ENCODE results near the gene FRMD4A.
A peak's percentile ranks its signal among the peaks of the same experiment; 100 is the strongest.

Gene FRMD4A

DNA sequence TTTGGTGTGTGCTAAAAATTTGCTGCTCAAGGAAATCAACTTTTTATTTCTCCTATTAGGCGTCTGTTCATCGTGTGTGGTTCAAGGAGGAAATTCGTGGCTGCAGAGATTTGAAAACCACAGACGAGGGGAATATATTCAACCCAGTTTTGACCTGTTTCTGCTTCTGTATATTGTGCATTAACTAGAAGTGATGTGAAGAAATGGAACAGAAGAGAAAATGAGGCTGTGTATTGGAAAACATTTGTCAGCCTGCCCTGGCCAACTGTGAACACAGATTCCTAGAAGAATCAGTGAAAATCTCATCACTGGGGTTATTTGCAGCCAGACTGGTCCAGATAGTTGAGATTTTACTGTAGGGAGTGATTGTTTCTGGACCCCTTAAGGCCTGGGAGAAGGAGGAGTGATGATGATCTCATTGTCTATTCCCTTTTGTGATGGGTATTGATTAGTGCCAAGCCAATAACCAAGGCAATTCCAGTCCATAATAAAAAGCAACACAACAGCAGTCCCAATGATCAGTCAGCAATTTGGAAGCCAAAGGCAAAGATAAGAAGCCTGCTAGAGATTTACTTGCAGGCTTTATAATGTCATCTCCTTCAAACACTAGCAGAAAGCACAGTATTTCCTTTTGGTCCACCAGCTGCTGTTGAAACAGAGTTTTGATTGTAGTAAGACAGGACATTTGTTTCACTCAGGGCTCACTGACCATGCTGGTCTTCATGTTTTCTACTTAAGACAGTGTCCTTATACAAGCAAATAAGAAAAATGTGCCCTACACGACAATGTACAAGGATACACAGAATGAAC, 404.5 kb downstream of the FRMD4A start:
- peak overlapping the region; percentile 43 for H3K4me2 ChIP-seq (ENCODE audit: low read length)
- H3K27ac ChIP-seq (ENCODE audit: low read depth, low read length): peak overlapping the region; percentile 54
- H4K20me1 ChIP-seq (ENCODE audit: control insufficient read depth, insufficient read depth, low read depth, low read length): no peaks in the 10 kb centered on the region
- H3K27me3 ChIP-seq (ENCODE audit: control insufficient read depth, low read length): no peaks in the 10 kb centered on the region
- H3K4me1 ChIP-seq (ENCODE audit: control insufficient read depth, low read length): peaks cover 47% of the 10 kb centered on the region
- H3K9me2 ChIP-seq (replicated peaks; ENCODE audit: control insufficient read depth, low read length): no peaks in the 10 kb centered on the region
- H3F3A ChIP-seq (ENCODE audit: control insufficient read depth, insufficient read depth): peaks cover 6% of the 10 kb centered on the region
- H3K4me3 ChIP-seq (ENCODE audit: low read length): peak overlapping the region; percentile 26
- no peaks in the 10 kb centered on the region for H3K36me3 ChIP-seq (ENCODE audit: control insufficient read depth, low read length)
- H3K79me2 ChIP-seq (ENCODE audit: control insufficient read depth, low read length): no peaks in the 10 kb centered on the region
- TF ChIP-seq EZH2phosphoT487 (IDR thresholded peaks at IDR 0.05; ENCODE audit: borderline replicate concordance, low read length): no peak
- TF ChIP-seq, protein P1, sequence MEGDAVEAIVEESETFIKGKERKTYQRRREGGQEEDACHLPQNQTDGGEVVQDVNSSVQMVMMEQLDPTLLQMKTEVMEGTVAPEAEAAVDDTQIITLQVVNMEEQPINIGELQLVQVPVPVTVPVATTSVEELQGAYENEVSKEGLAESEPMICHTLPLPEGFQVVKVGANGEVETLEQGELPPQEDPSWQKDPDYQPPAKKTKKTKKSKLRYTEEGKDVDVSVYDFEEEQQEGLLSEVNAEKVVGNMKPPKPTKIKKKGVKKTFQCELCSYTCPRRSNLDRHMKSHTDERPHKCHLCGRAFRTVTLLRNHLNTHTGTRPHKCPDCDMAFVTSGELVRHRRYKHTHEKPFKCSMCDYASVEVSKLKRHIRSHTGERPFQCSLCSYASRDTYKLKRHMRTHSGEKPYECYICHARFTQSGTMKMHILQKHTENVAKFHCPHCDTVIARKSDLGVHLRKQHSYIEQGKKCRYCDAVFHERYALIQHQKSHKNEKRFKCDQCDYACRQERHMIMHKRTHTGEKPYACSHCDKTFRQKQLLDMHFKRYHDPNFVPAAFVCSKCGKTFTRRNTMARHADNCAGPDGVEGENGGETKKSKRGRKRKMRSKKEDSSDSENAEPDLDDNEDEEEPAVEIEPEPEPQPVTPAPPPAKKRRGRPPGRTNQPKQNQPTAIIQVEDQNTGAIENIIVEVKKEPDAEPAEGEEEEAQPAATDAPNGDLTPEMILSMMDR (IDR thresholded peaks at IDR 0.05; ENCODE audit: low read depth, low read length, poor library complexity, severe bottlenecking): no peak
- no peaks in the 10 kb centered on the region for H3K9me3 ChIP-seq (ENCODE audit: control insufficient read depth, insufficient read depth, low read length)

DNA sequence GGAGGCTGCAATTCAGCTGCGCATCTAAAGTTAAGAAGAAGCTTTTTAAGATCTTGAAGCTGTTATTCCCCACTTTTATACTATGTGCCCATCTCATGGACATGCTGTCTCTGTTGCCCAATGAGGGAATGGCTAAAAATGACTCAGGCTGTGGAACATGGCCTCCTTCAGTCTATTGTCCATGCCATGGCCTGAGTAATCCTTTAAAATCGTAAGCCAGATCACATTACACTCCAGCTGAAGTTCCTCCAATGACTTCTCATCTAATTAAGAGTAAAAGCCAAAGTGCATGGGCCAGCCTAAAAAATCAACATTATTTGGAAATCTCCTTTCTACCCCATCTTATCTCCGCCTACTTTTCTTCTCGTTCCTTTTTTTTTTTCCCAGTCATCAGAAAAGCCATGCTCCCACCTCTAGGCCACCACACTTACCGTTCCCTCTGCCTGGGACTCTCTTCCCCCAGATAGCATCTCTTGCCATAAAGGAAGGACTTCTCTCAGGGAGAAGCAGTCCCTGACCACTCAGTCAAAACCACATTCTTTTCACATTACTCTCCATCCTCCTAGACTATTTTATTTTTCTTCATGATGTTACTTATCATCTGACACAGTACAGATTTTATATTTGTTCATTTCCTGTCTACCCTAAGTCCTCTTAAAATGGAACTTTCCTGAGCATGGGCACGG, 406.5 kb downstream of the FRMD4A start:
- no peak overlapping the region for H3K4me3 ChIP-seq (ENCODE audit: low read length)
- peak overlapping the region; percentile 7 for H3K4me2 ChIP-seq (ENCODE audit: low read length)
- no peaks in the 10 kb centered on the region for H3K79me2 ChIP-seq (ENCODE audit: control insufficient read depth, low read length)
- H3K27me3 ChIP-seq (ENCODE audit: control insufficient read depth, low read length): no peaks in the 10 kb centered on the region
- no peaks in the 10 kb centered on the region for H3K36me3 ChIP-seq (ENCODE audit: control insufficient read depth, low read length)
- no peaks in the 10 kb centered on the region for H3K9me3 ChIP-seq (ENCODE audit: control insufficient read depth, insufficient read depth, low read length)
- TF ChIP-seq, protein P1 (IDR thresholded peaks at IDR 0.05; ENCODE audit: low read depth, low read length, poor library complexity, severe bottlenecking): no peak
- no peak for TF ChIP-seq EZH2phosphoT487 (IDR thresholded peaks at IDR 0.05; ENCODE audit: borderline replicate concordance, low read length)
- peaks cover 47% of the 10 kb centered on the region for H3K4me1 ChIP-seq (ENCODE audit: control insufficient read depth, low read length)
- peaks cover 6% of the 10 kb centered on the region for H3F3A ChIP-seq (ENCODE audit: control insufficient read depth, insufficient read depth)
- no peak overlapping the region for H3K27ac ChIP-seq (ENCODE audit: low read depth, low read length)
- no peaks in the 10 kb centered on the region for H4K20me1 ChIP-seq (ENCODE audit: control insufficient read depth, insufficient read depth, low read depth, low read length)
- H3K9me2 ChIP-seq (replicated peaks; ENCODE audit: control insufficient read depth, low read length): no peaks in the 10 kb centered on the region

DNA sequence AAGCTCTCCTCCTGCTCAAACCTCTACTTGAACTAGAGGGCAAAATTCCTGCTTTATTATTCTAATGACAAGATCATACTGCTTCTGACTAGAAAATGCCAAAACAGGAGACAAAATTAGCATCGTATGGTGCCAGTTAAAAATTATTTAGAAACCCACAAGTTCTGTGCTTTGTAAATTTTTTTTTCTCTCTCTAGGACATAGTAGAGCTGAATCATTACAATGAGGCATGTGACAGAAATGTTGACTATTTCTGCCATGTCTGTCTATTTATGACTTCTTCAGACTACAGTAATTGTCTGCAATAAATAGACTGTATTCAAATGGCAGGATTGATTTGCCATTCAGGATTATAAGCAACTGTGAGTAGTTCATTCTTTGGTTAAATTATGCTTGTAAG, 408.1 kb downstream of the FRMD4A start:
- H3K4me3 ChIP-seq (ENCODE audit: low read length): no peak overlapping the region
- H3K9me3 ChIP-seq (ENCODE audit: control insufficient read depth, insufficient read depth, low read length): no peaks in the 10 kb centered on the region
- no peaks in the 10 kb centered on the region for H3K79me2 ChIP-seq (ENCODE audit: control insufficient read depth, low read length)
- no peaks in the 10 kb centered on the region for H3K27me3 ChIP-seq (ENCODE audit: control insufficient read depth, low read length)
- H3K9me2 ChIP-seq (replicated peaks; ENCODE audit: control insufficient read depth, low read length): no peaks in the 10 kb centered on the region
- no peak overlapping the region for H3K4me2 ChIP-seq (ENCODE audit: low read length)
- H3K27ac ChIP-seq (ENCODE audit: low read depth, low read length): no peak overlapping the region
- TF ChIP-seq EZH2phosphoT487 (IDR thresholded peaks at IDR 0.05; ENCODE audit: borderline replicate concordance, low read length): no peak
- TF ChIP-seq, protein P1 (IDR thresholded peaks at IDR 0.05; ENCODE audit: low read depth, low read length, poor library complexity, severe bottlenecking): no peak
- no peaks in the 10 kb centered on the region for H3K36me3 ChIP-seq (ENCODE audit: control insufficient read depth, low read length)
- H4K20me1 ChIP-seq (ENCODE audit: control insufficient read depth, insufficient read depth, low read depth, low read length): no peaks in the 10 kb centered on the region
- H3K4me1 ChIP-seq (ENCODE audit: control insufficient read depth, low read length): peaks cover 47% of the 10 kb centered on the region
- peaks cover 6% of the 10 kb centered on the region for H3F3A ChIP-seq (ENCODE audit: control insufficient read depth, insufficient read depth)
